HepG2 (cell line): ENCODE results near the gene KRTAP6-1. TPM values are rescaled to one million over a fixed set of nuclear protein-coding genes. Genes with fewer than 3 reads are reported as not detected.

Experiments
- ATAC-seq: fragments of 200-7000 bp; cut with Tn5 transposase; 3 replicates; pipeline ENCODE4 v1.9.1; 2020; ENCODE audit warnings: mild to moderate bottlenecking, moderate library complexity
- BruUV-seq: library from RNA; stranded (reverse); fragments of 400-500 nt; replicated peaks from 2 replicates; lab custom pipeline; 2021; lab: Mats Ljungman, UMichigan
- CTCF ChIA-PET: fragments of 300-600 bp; formaldehyde crosslinking; extraction: SDS; loops from one replicate; lab custom pipeline; 2021; ENCODE audit warnings: low total read pairs, inconsistent platforms, low intra/inter-chr PET ratio; lab: Yijun Ruan, JAX
- POLR2A ChIA-PET: fragments of 350-600 bp; sonication (Branson Sonifier 250); formaldehyde crosslinking; loops from one replicate; lab custom pipeline; 2020; ENCODE audit warnings: antibody characterized with exemption, inconsistent platforms; lab: Yijun Ruan, JAX
- DNase-seq: peaks from one replicate; pipeline ENCODE4 v3.0.0-alpha.2; 2015; ENCODE audit warnings: low spot score
- FAIRE-seq: peaks from 3 replicates; lab custom pipeline; 2011; peaks lifted over from hg19 to GRCh38; lab: Jason Lieb, UNC
- H2AFZ ChIP-seq: one replicate; pipeline ENCODE4 v1.6.1; 2011; ENCODE audit warnings: low read length, inconsistent platforms
- H3K27ac ChIP-seq: fragments of 300-600 bp; 3 replicates; pipeline ENCODE4 v1.8.0; 2011; ENCODE audit warnings: mixed run types, mild to moderate bottlenecking, mixed read lengths, low read length, inconsistent platforms; ENCODE audit not compliant: insufficient read depth; ENCODE audit errors: extremely low read length
- H3K27me3 ChIP-seq, 2 experiments: fragments of 200-600 bp in 1 of 2; 2 replicates in 1 of 2; 3 replicates in 1 of 2; pipeline versions ENCODE4 v1.6.0 to v1.8.0; 2011; ENCODE audit warnings: low read length in 2 of 2, mild to moderate bottlenecking in 2 of 2, moderate library complexity in 2 of 2, inconsistent platforms in 1 of 2; ENCODE audit not compliant: insufficient read depth in 2 of 2, control insufficient read depth in 1 of 2
- H3K36me3 ChIP-seq, 2 experiments: fragments of 200-600 bp in 1 of 2; replicated peaks in 1 of 2; 2 replicates in 1 of 2; 3 replicates in 1 of 2; pipeline versions ENCODE4 v1.5.1 to v1.8.0; 2011; ENCODE audit warnings: low read length in 2 of 2, inconsistent platforms in 1 of 2; ENCODE audit not compliant: insufficient read depth in 2 of 2, control insufficient read depth in 1 of 2
- H3K4me1 ChIP-seq: 2 replicates; pipeline ENCODE4 v1.5.1; 2012; ENCODE audit warnings: low read length, inconsistent platforms; ENCODE audit not compliant: insufficient read depth
- H3K4me2 ChIP-seq: 2 replicates; pipeline ENCODE4 v1.6.0; 2011; ENCODE audit warnings: low read depth, low read length, inconsistent platforms
- H3K4me3 ChIP-seq, 3 experiments: fragments of 200-600 bp in 1 of 3; sonication (generic), shearing (Covaris generic) in 1 of 3; replicated peaks in 1 of 3; 2 replicates each; pipeline ENCODE4 v1.5.1; 2011 to 2016; ENCODE audit warnings: low read length in 3 of 3, inconsistent platforms in 2 of 3, low read depth in 2 of 3, mild to moderate bottlenecking in 2 of 3, control low read depth in 1 of 3, mixed read lengths in 1 of 3; ENCODE audit not compliant: insufficient read depth in 1 of 3
- H3K79me2 ChIP-seq: one replicate; pipeline ENCODE4 v1.6.1; 2011; ENCODE audit warnings: low read length, inconsistent platforms; ENCODE audit not compliant: insufficient read depth
- H3K9ac ChIP-seq: 2 replicates; pipeline ENCODE4 v1.6.0; 2011; ENCODE audit warnings: mild to moderate bottlenecking, low read depth, low read length, inconsistent platforms; ENCODE audit not compliant: insufficient read depth
- H3K9me3 ChIP-seq: 2 replicates; pipeline ENCODE4 v1.5.1; 2012; ENCODE audit warnings: mild to moderate bottlenecking, low read length
- H4K20me1 ChIP-seq: 2 replicates; pipeline ENCODE4 v1.6.0; 2011; ENCODE audit warnings: inconsistent platforms, mild to moderate bottlenecking, low read length, moderate library complexity; ENCODE audit not compliant: insufficient read depth
- MIXL1 ChIP-seq: IDR thresholded peaks from 2 replicates; pipeline ENCODE4 v1.6.1; 2016
- RFX3 ChIP-seq: IDR thresholded peaks from 2 replicates; pipeline ENCODE4 v1.6.1; 2016; ENCODE audit warnings: missing biosample characterization, missing genetic modification reagents
- U2AF1 ChIP-seq: fragments of 200-400 bp; formaldehyde crosslinking; optimal IDR thresholded peaks from 2 replicates; pipeline ENCODE3; 2017; ENCODE audit warnings: mild to moderate bottlenecking, low read depth, low read length
- ZNF318 ChIP-seq: sonication (generic); formaldehyde crosslinking; IDR thresholded peaks from 2 replicates; pipeline ENCODE4 v1.4.0; 2020; ENCODE audit warnings: mild to moderate bottlenecking, missing genetic modification reagents
- ZNF446 ChIP-seq: sonication (generic); formaldehyde crosslinking; IDR thresholded peaks from 2 replicates; pipeline ENCODE4 v1.5.0; 2020; ENCODE audit warnings: mild to moderate bottlenecking, missing genetic modification reagents
- ZNF550 ChIP-seq: sonication (generic); formaldehyde crosslinking; IDR thresholded peaks from 2 replicates; pipeline ENCODE4 v1.4.0; 2020; ENCODE audit warnings: mild to moderate bottlenecking, missing genetic modification reagents, borderline replicate concordance
- ZNF660 ChIP-seq: sonication (generic); formaldehyde crosslinking; IDR thresholded peaks from 2 replicates; pipeline ENCODE4 v1.5.1; 2020; ENCODE audit warnings: mild to moderate bottlenecking, low read depth, missing genetic modification reagents, borderline replicate concordance
- ZNF850 ChIP-seq: sonication (generic); formaldehyde crosslinking; conservative IDR thresholded peaks from 2 replicates; pipeline ENCODE4 v1.9.0; 2021; ENCODE audit warnings: mild to moderate bottlenecking, missing genetic modification reagents
- WGBS: methylation state at CpG from one replicate; pipeline ENCODE4 v1.1.6; 2017; ENCODE audit warnings: low lambda C conversion rate; 5-methylcytosine and 5-hydroxymethylcytosine counted together
- in situ Hi-C: cut with HindIII; loops from 2 replicates; pipeline ENCODE4 v1.10.0; 2017; ENCODE audit warnings: low pct_unique_long_range_greater_than_20kb; ENCODE audit not compliant: extremely low pct_ligation_motif_present
- intact Hi-C: fragments of 100-400 bp; cut with micrococcal nuclease; formaldehyde crosslinking; loops from one replicate; pipeline ENCODE4 v1.10.0; 2022; ENCODE audit not compliant: unreplicated experiment
- polyA plus RNA-seq, 8 experiments: library from polyadenylated mRNA; depleted of rRNA in 3 of 8; stranded (reverse) in 7 of 8; unstranded in 1 of 8; fragments of >200 nt; fragmentation: Illumina TruSeq in 4 of 8; extraction: Trizol in 4 of 8; gene quantifications; 2 replicates each; pipeline versions ENCODE4 v1.2.1 to v1.2.3, GENCODE V29; 2011 to 2016; ENCODE audit warnings: low read depth in 4 of 8, missing spikeins in 1 of 8, mixed read lengths in 1 of 8; ENCODE audit not compliant: insufficient read depth in 1 of 8
- total RNA-seq, 5 experiments: library from RNA; depleted of rRNA; stranded (reverse); fragments of >200 nt; fragmentation: Illumina TruSeq; extraction: Trizol; gene quantifications; 2 replicates each; pipeline ENCODE4 v1.2.3, GENCODE V29; 2016; ENCODE audit warnings: low read depth in 1 of 5

The KRTAP6-1 gene
- total and polyA plus RNA-seq, 2 of the 13 experiments (the other 11 are each of a cell fraction or from before 2014, with no cell fraction given) = not detected

- FAIRE-seq = no peak
- H2AFZ ChIP-seq = no peak overlapping the region
- H4K20me1 ChIP-seq = no peaks in the 10 kb centered on the region
- no peaks in the 10 kb centered on the region for H3K27me3 ChIP-seq
- peaks cover 85% of the 10 kb centered on the region for H3K9me3 ChIP-seq
- 0% methylated on average over 1 of the region's 1 CpG for WGBS
- no peaks in the 10 kb centered on the region for H3K79me2 ChIP-seq
- no peak for ATAC-seq
- in situ Hi-C loops = no loop called here
- no peaks in the 10 kb centered on the region for H3K36me3 ChIP-seq
- no peak overlapping the region for H3K4me2 ChIP-seq
- DNase-seq = no peak
- intact Hi-C loops = no loop called here
- H3K27ac ChIP-seq = no peak overlapping the region
- H3K4me3 ChIP-seq = no peak overlapping the region
- CTCF ChIA-PET = no interaction called here
- no TSS peak for BruUV-seq
- no peak for TF ChIP-seq ZNF550
- no peak for TF ChIP-seq MIXL1
- no peak for TF ChIP-seq ZNF850 (CRISPR knock-in tag)
- TF ChIP-seq ZNF446 (CRISPR knock-in tag) = no peak
- no peak for TF ChIP-seq ZNF318 (CRISPR knock-in tag)
- no peak for TF ChIP-seq RFX3 (CRISPR knock-in tag)
- TF ChIP-seq U2AF1 = no peak
- no peak for TF ChIP-seq ZNF660 (CRISPR knock-in tag)
- POLR2A ChIA-PET = no interaction called here
- H3K4me1 ChIP-seq = no peaks in the 10 kb centered on the region
- no peak overlapping the region for H3K9ac ChIP-seq
Measured at GRCh38 chr21:30579346-30579745, 34.4 kb downstream of the KRTAP6-1 start.
